SKM-1 (cell line): ENCODE results near the gene ALOX15.
"Not testable (repeated sequence)": the region's sequence is repeated elsewhere in the genome, so short reads cannot be mapped to it uniquely, and the experiment has no call there.

ENCODE experiments used
- DNase-seq: peaks from one replicate; lab custom pipeline; 2025; ENCODE audit not compliant: unreplicated experiment; lab: John Stamatoyannopoulos, UW

Gene ALOX15

GRCh38 chr17:4617590-4618351 is 23.7 kb downstream of the ALOX15 start:
- DNase-seq = no peak

DNA sequence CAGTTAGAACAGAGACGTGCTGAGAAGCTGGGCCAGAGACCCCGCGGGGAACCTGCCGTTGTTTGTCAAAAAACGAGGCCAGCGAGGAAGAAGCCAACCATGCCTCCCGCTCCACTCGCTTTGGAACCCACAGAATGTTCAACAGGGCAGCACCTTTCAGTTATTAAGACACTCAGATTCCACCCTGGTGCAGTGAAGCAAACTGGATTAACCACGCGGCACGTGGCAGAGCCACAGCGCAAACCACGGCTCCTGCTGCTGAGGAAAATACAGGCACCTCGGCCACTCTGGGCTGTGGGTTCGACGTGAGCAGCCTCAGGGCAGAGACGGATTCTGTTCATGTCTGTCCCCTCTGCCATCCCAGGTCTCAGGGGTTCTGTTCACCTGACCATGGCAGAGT is 24.4 kb downstream of the ALOX15 start:
- DNase-seq = no peak

DNA sequence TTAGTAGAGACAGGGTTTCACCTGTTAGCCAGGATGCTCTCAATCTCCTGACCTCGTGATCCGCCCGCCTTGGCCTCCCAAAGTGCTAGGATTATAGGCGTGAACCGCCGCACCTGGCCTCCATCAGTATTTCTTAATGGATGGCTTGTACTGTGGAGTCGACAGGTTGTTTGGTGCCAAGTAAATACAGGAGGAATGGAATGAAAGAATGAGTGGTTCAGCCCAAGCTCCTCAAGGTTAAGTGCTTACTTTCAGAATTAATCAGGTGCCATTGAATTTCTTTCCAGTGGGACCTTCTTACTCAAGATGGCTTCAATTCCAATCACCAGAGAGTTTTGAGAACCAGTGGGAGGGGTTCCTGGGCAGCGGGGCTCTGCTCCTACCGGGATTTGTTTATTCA is 25.0 kb downstream of the ALOX15 start:
- DNase-seq = no peak

GRCh38 chr17:4610656-4611055 is 30.8 kb downstream of the ALOX15 start:
- DNase-seq = no peak

- DNase-seq = no peak
Measured at GRCh38 chr17:4610162-4610561, 31.3 kb downstream of the ALOX15 start.

GRCh38 chr17:4609761-4610160 is 31.7 kb downstream of the ALOX15 start:
- no peak for DNase-seq

GRCh38 chr17:4607773-4608187 is 33.7 kb downstream of the ALOX15 start:
- DNase-seq = no peak

DNA sequence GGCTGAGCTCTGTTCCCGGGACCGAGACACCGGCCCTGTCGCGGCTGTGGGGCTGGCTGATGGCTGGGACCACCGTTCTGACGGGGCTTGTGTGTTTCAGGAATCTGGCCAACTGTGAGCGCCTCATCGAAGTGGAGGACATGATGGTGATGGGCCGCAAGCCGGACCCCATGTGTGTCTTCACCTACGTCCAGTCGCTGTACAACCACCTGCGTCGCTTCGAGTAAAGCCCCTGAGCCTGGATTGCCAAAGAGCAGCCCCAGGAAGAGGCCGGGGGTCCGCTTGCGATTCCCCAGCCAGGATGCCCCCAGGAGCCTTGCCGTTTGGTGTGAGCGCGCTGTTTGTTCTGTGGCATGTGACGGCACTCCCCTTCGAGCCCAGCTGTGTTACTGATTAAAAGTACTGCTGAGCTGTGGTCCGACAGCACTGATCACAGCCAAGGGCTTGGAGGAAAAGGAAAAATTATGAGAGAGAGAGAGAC is 34.2 kb downstream of the ALOX15 start:
- DNase-seq = no peak

- DNase-seq = no peak
Measured at GRCh38 chr17:4605826-4606225, 35.7 kb downstream of the ALOX15 start.

GRCh38 chr17:4604736-4605135 is 36.7 kb downstream of the ALOX15 start:
- DNase-seq = not testable (repeated sequence)

- no peak for DNase-seq
Measured at GRCh38 chr17:4604111-4604644, 37.3 kb downstream of the ALOX15 start.

DNA sequence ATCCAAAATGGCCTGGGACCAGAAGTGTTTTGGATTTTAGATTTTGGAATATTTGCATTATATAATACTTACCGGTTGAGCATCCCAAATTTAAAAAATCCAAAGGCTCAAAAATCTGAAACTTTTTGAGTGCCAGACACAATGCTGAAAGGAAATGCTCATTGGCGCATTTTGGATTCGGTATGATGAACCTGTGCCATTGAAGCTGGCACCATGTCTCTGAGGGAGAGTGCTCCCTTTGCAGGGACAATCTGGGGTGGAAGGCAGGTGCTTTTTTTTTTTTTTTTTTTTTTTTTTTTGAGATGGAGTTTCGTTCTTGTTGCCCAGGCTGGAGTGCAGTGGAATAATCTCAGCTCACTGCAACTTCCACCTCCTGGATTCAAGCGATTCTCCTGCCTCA is 39.4 kb downstream of the ALOX15 start:
- DNase-seq = no peak

DNA sequence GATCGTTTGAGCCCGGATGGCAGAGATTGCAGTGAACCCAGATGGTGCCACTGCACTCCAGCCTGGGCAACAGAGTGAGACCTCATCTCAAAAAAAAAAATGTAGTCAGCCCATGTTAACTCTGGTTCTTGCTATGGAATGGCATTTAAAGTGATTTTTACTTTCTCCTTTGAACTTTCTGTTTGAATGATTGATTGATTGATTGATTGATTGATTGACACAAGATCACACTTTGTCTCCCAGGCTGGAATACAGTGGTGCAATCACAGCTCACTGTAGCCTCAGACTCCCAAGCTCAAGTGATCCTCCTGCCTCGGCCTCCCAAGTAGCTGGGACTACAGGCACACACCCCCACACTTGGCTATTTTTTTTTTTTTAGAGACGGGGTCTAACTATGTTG is 40.2 kb downstream of the ALOX15 start:
- no peak for DNase-seq

DNA sequence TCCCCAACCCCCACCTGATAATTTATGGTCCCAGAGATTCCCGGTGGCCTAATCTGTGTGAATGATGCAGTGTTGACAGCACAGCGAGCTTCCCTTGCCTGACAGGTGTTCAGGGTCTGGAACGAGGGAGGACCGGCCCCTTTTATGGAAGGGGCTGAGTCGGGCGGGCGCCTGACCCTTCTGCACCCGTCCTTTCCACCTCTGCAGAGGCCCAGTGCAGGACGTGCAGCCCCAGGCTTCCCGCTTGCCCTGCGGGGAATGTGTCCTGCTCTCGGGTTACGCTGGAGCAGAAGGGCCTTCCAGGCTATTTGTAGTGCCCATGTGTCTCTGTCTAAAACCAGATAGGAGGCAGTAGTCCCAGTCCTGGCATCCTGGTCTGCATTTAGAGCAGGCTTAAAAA is 40.9 kb downstream of the ALOX15 start:
- no peak for DNase-seq

GRCh38 chr17:4599505-4600281 is 41.8 kb downstream of the ALOX15 start:
- no peak for DNase-seq

DNA sequence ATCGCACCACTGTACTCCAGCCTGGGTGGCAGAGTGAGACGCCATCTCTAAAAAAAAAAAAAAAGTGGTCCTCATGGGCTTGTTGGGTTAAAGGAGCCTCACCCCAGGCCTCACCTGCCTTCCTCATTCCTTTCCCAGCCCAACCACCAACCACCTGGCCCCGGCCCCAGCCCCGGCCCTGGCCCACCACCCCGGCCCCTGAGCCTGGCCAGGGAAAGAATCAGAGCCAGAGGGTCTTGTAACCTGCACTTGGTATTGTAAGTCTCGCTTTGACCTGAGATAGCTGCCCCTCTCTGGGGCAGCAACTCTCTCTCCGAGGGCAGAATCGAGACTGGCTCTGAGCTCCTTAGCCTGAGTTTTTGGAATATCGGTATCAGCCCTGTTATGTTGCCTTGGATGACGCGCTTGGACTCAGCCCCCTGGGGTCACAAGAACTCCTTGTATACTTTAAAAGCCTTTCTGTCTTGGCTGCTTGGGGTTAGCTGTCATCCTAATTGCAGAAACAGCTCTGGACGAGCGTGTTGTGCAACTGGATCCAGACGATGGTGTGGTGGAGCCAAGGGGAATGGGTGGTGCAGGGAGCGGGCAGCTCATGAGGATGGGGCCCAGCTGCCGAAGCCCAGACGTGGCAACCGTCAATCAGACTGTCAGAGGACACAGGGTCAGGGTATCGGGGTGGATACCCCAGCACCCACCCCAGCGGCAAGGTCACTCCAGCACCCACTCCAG is 42.5 kb downstream of the ALOX15 start:
- DNase-seq = no peak

GRCh38 chr17:4597975-4598374 is 43.5 kb downstream of the ALOX15 start:
- no peak for DNase-seq

DNA sequence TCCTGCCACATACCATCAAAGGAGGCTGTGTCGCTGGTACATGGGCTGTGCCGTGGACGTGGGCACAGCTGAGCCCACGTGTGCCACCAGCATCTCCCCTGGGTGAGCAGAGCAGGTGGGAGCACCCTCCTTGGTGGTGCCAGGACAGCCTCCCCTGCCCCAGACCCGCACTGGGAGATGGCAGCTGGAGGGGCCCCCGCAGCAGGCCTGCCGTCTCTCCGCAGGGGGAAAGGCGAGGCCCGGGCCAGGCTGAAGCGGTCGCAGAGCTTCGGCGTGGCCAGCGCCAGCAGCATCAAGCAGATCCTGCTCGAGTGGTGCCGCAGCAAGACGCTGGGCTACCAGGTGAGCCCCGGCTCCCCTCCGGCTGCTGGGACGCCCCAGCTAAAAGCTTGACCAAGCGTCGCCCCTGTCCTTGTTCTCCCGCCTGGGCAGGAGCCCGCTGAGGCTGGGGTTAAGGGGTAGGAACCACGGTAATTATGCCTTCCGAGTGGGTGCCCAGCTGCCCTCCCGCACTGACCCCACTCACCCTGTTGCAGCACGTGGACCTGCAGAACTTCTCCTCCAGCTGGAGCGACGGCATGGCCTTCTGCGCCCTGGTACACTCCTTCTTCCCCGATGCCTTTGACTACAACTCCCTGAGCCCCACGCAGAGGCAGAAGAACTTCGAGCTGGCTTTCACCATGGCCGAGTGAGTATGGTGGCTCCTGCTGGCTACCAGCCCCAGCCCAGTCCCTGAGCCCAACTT is 44.7 kb downstream of the ALOX15 start:
- DNase-seq = no peak

DNA sequence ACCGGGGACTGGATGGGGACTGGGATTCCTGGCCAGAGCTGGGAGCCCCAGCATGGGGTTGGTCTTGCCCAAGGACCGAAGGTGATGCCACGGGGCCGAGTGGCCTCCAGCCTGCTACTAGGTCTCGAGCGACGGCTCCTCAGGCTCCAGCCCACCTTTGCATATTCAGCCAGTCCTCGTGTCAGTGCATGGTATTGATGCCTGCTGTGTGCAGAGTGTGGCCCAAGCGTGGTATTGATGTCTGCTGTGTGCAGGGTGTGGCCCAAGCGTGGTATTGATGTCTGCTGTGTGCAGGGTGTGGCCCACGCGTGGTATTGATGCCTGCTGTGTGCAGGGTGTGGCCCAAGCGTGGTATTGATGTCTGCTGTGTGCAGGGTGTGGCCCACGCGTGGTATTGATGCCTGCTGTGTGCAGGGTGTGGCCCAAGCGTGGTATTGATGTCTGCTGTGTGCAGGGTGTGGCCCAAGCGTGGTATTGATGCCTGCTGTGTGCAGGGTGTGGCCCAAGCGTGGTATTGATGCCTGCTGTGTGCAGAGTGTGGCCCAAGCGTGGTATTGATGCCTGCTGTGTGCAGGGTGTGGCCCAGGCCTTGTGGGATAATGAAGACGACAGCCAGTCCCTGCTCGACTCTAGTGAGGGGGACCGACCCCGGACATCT is 45.7 kb downstream of the ALOX15 start:
- not testable (repeated sequence) for DNase-seq
